ACHN (cell line): ENCODE measurements around the gene ARHGEF33.

Source experiments
- DNase-seq: peaks from one replicate; pipeline ENCODE4 v3.0.0-alpha.2; 2015
- in situ Hi-C: cut with HindIII; loops from 2 replicates; pipeline ENCODE4 v1.10.0; 2017; ENCODE audit warnings: low sequenced_read_pairs, low pct_ligation_motif_present, low pct_unique_long_range_greater_than_20kb

Gene ARHGEF33

DNA sequence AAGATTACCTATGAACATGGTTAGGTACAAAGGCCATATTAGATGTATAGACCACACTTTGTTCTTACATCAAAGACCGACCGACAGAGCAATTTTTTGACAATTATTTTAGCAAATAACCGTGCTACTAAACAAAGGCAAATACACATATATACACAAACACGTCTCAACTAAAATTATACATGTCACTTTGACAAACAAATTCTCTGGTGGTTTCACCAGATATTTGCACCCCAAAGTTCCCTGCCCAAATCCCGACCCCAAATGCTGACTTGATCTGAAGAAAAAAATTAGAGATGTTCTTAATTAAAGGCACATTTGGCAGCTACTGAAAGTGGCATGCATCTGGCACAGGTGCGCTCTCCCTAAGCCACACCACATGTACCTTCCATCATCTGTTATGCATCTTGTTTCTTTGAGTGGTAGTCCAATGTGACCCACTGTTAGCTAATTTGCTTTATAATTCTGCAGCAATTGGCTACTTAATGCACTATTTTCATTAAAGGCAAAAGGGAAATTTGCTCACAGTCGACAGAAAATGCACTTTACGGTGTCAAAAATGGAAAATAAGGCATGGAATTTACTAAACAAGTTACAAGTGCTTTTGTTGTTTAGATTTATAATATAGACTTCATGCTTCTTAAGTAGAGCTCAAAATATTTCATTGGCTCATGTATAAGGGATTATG lies 92.1 kb downstream of the ARHGEF33 start:
- no peak for DNase-seq
- in situ Hi-C loops = no loop called here

GRCh38 chr2:38982498-38982897 lies 92.8 kb downstream of the ARHGEF33 start:
- no peak for DNase-seq
- in situ Hi-C loops = no loop called here

GRCh38 chr2:38988716-38989115 lies 99.0 kb downstream of the ARHGEF33 start:
- in situ Hi-C loops = no loop called here
- no peak for DNase-seq

GRCh38 chr2:38991899-38992298 lies 102.2 kb downstream of the ARHGEF33 start:
- in situ Hi-C loops = no loop called here
- DNase-seq = no peak

GRCh38 chr2:38997781-38998180 lies 108.1 kb downstream of the ARHGEF33 start:
- DNase-seq = no peak
- in situ Hi-C loops = no loop called here

DNA sequence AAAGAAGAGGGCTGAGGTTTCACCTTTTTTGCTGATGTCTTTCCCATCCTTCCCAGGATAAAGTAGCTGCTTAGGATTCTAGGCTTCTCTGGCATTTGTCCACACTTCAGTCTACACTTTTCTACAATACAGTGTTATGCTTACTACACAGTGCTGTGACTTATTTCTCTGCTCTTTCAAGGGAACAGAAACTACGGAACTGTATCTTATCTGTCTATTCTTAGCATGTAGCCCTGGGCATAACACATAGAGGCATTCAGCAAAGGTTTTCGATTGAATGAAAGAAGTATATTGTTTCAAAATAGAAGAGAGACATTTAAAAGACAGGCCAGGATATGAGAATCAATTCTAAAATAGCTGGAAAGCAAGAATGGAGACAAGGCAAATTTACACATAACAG lies 110.9 kb downstream of the ARHGEF33 start:
- DNase-seq = no peak
- in situ Hi-C loops = no loop called here

DNA sequence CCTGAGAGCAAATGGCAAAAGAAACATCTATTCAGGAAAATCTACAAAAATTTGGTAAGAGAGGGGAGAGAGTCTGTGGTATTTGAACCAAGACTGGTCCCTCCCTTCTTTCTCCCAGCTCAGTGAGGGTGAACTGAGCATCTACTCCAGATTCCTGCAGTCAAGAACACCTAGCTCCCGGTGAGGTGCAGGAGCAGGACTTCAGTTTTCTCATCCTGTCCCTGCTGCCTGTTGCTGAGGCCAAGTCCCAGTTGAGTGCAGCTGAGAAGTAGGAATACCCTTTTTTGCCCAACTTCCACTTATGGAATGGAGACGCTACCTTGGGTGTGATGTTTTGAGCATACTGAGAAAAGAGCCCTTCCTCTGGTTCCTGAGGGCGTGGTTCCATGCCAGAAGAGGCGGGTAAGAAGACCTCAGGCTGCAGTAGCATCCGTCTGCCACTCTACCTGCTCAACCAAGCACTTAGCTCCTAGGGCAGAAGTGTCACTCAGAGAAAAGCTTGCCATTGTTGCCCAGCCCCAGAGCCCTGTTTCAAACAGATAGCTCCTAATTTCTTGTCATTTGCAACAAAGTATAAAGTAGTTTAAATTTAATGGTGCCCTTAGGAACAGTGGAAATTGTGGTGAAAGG lies 118.3 kb downstream of the ARHGEF33 start:
- no peak for DNase-seq

DNA sequence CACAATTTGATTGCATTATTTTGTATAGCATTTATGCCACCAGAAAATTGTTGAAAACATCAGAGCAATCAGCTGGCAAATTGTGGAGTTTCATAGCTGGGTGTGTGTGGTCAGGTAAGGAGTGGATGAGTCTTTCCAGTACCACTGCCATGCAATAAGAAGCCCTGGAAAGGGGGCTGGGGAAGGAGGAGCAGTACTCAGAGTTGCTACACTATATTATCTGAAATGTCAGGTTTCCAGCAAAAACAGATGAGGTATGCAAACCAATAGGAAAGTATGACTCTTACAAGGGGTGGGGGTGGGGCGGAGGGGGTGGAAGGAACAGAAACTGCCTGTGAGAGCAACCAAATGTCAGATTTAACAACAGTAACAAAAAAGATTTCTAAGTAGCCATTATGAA lies 119.0 kb downstream of the ARHGEF33 start:
- no peak for DNase-seq
- in situ Hi-C loops = no loop called here

More for the DNA sequence above, 118.3 kb downstream of the ARHGEF33 start:
- in situ Hi-C loops = no loop called here

- in situ Hi-C loops = no loop called here
- no peak for DNase-seq
Measured at GRCh38 chr2:39013871-39014270, 124.2 kb downstream of the ARHGEF33 start.

DNA sequence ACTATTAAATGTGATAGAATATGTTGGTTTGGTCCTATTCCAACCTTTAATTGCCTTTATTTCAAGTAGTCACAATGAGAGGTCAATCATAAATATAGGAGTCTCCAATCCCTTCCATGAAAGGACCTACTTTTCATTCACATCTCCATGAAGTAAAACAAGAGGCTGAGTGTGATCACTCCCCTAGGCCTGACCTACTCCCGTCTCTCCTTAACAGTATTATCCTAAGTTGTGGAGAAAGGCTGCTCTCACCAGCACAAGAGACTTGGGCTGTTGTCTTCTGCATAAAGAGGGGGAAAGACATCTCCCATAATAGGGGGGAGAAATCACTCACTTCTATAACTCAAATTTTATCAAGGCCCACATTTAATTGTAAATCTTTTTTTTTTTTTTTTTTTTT lies 125.7 kb downstream of the ARHGEF33 start:
- DNase-seq = no peak
- in situ Hi-C loops = no loop called here

GRCh38 chr2:39017334-39017733 lies 127.7 kb downstream of the ARHGEF33 start:
- no peak for DNase-seq
- in situ Hi-C loops = no loop called here

- in situ Hi-C loops = no loop called here
- DNase-seq = no peak
Measured at GRCh38 chr2:39018638-39019037, 129.0 kb downstream of the ARHGEF33 start.

DNA sequence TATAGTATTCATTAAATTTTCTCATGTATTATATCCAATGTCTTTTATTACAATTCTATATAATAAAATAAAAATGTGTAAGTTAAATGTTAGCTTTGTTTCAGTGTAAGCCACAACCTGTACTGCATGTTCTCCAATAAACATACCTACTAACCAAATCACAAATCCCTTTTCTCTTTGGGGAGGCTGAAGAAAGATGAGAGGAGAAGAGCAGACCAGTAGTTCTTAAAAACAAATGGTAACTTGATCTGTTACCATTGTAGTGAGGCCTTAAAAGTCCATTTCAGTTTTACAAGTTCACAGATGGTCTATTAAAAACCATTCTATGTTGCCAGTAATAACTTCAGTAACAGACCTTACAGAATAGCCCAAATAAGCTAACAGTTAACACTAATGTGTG lies 130.7 kb downstream of the ARHGEF33 start:
- in situ Hi-C loops = no loop called here
- DNase-seq = no peak

- in situ Hi-C loops = no loop called here
- no peak for DNase-seq
Measured at GRCh38 chr2:39022642-39023235, 133.1 kb downstream of the ARHGEF33 start.

GRCh38 chr2:39023649-39024048 lies 134.0 kb downstream of the ARHGEF33 start:
- no peak for DNase-seq
- in situ Hi-C loops = no loop called here

DNA sequence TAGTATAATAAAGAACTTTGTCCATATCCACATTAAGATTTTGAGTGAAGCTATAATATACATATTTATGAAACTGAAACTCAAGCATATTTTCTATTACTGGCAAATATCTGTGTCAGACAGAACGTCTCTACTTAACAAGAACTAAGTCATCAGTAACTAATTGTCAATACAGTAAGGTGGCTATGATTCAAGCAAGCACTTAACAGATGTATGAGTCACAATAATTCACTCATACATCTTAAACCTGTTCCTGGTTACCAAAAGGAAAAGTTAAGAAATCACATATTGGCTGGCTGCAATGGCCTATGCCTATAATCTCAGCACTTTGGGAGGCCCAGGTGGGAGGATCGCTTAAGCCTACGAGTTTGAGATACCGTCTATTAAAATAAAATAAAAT lies 135.2 kb downstream of the ARHGEF33 start:
- DNase-seq = peak; percentile 25
- in situ Hi-C loops = no loop called here
